ENCODE results near the gene KLHL40.

Gene KLHL40

GRCh38 chr3:42670051-42670576, 15.2 kb upstream of the KLHL40 start:
- TF ChIP-seq, protein P1, sequence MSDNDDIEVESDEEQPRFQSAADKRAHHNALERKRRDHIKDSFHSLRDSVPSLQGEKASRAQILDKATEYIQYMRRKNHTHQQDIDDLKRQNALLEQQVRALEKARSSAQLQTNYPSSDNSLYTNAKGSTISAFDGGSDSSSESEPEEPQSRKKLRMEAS (IDR thresholded peaks at IDR 0.05; ENCODE audit: low read depth, low read length), result no peak
- TF ChIP-seq CTCF (IDR thresholded peaks at IDR 0.05; ENCODE audit: low read depth, low read length), result no peak
- TF ChIP-seq POLR2A (IDR thresholded peaks at IDR 0.05; ENCODE audit: extremely low read depth, insufficient read length), result no peak
- no peak for TF ChIP-seq MYC (IDR thresholded peaks at IDR 0.05; ENCODE audit: low read depth, low read length)
- DNase-seq (ENCODE audit: low read depth), result no peak
- H3K4me3 ChIP-seq (ENCODE audit: low read depth, low read length), result no peak overlapping the region

DNA sequence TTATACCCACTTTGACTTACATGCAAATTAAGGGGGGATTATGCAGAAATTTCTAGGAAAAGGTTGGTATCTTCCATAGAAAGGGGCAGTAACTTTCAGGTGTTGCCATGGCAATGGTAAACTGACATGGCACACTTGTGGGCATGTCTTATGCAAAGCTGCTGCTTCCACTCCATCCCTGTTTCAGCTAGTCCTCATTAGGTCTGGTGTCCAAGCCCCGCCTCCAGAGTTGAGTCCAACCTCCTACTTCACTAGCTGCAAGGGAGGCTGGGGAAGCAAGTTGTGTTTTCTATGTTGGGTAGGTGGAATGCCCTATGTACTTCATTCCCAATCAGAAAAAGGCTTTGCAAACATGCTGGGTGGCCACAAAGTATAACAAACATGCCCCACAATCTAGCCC, 14.7 kb upstream of the KLHL40 start:
- TF ChIP-seq, protein P1 (IDR thresholded peaks at IDR 0.05; ENCODE audit: low read depth, low read length), result no peak
- TF ChIP-seq MYC (IDR thresholded peaks at IDR 0.05; ENCODE audit: low read depth, low read length), result no peak
- no peak for TF ChIP-seq POLR2A (IDR thresholded peaks at IDR 0.05; ENCODE audit: extremely low read depth, insufficient read length)
- TF ChIP-seq CTCF (IDR thresholded peaks at IDR 0.05; ENCODE audit: low read depth, low read length), result no peak
- H3K4me3 ChIP-seq (ENCODE audit: low read depth, low read length), result no peak overlapping the region
- DNase-seq (ENCODE audit: low read depth), result no peak

DNA sequence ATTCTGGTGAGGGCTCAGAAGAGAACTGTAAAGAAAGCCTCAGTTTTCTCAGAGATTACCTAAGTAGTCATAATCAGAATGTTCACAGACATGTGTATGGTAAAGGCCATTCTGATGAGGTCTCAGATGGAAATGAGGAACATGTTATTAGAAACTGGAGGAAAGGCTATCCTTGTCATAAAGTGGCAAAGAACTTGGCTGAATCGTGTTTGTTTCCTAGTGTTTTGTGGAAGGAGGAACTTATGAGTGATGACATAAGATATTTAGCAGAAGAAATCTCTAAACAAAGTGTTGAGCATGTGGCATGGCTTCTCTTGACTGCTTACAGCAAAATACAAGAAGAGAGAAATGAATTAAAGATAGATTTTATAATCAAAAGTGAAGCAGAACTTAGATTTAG, 12.8 kb upstream of the KLHL40 start:
- H3K4me3 ChIP-seq (ENCODE audit: low read depth, low read length), result no peak overlapping the region
- TF ChIP-seq, protein P1 (IDR thresholded peaks at IDR 0.05; ENCODE audit: low read depth, low read length), result no peak
- no peak for TF ChIP-seq MYC (IDR thresholded peaks at IDR 0.05; ENCODE audit: low read depth, low read length)
- no peak for TF ChIP-seq CTCF (IDR thresholded peaks at IDR 0.05; ENCODE audit: low read depth, low read length)
- no peak for DNase-seq (ENCODE audit: low read depth)

DNA sequence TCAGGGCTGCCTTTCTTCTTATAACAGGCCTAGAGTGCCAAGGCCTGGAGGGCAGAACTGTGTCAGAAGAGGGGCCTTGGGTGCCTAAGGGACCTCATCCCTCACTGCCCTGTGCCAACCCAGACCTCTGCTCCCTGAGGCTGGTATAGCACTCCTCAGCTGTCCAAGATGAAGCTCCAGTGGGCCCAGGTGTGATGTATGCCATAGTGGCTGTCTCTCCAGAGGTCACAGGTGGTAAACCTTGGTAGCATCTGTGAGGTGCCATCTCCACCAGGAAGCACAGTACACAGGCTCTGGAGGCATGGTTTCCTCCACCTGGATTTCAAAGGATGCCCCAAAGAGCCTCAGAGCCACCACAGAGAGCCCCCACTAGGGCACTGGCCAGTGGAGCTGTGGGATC, 12.3 kb upstream of the KLHL40 start:
- no peak for TF ChIP-seq CTCF (IDR thresholded peaks at IDR 0.05; ENCODE audit: low read depth, low read length)
- TF ChIP-seq POLR2A (IDR thresholded peaks at IDR 0.05; ENCODE audit: extremely low read depth, insufficient read length), result no peak
- TF ChIP-seq, protein P1 (IDR thresholded peaks at IDR 0.05; ENCODE audit: low read depth, low read length), result no peak
- TF ChIP-seq MYC (IDR thresholded peaks at IDR 0.05; ENCODE audit: low read depth, low read length), result no peak
- no peak for DNase-seq (ENCODE audit: low read depth)
- no peak overlapping the region for H3K4me3 ChIP-seq (ENCODE audit: low read depth, low read length)

DNA sequence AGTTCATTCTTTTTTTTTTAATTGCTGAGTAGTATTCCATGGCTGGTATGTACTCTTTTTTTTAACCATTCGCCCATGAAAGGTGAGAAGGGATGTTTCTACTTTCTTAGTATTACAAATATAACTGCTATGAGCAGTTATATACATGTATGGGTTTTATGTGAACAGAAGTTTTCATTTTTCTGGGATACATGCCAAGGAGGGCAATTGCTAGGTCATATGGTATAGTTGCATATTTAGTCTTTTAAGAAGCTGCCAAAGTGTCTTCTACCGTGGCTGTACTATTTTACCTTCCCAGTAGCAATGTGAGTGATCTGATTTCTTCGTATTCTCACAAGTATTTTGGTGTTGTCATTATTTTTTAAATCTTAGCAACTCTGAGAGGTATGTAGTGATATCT, 11.2 kb upstream of the KLHL40 start:
- no peak overlapping the region for H3K4me3 ChIP-seq (ENCODE audit: low read depth, low read length)
- TF ChIP-seq CTCF (IDR thresholded peaks at IDR 0.05; ENCODE audit: low read depth, low read length) (no peak), POLR2A (IDR thresholded peaks at IDR 0.05; ENCODE audit: extremely low read depth, insufficient read length) (no peak), MYC (IDR thresholded peaks at IDR 0.05; ENCODE audit: low read depth, low read length) (no peak)
- TF ChIP-seq, protein P1 (IDR thresholded peaks at IDR 0.05; ENCODE audit: low read depth, low read length), result no peak
- no peak for DNase-seq (ENCODE audit: low read depth)

GRCh38 chr3:42675909-42676308, 9.4 kb upstream of the KLHL40 start:
- no peak for DNase-seq (ENCODE audit: low read depth)
- TF ChIP-seq MYC (IDR thresholded peaks at IDR 0.05; ENCODE audit: low read depth, low read length), result no peak
- no peak overlapping the region for H3K4me3 ChIP-seq (ENCODE audit: low read depth, low read length)

Data from NB4 (cell line).